ENCODE results near the gene LDLRAD1. TPM values are rescaled to one million over a fixed set of nuclear protein-coding genes. Genes with fewer than 3 reads are reported as not detected.

LDLRAD1 gene
- polyA plus RNA-seq, 1 donor from 2014 or later = not detected

GRCh38 chr1:53967409-53968124, 50.4 kb downstream of the LDLRAD1 start:
- TF ChIP-seq SMC3 (conservative IDR thresholded peaks at IDR 0.05; ENCODE audit: poor library complexity) (no peak), REST (IDR thresholded peaks at IDR 0.05; ENCODE audit: borderline replicate concordance) (no peak)
- Histone ChIP-seq H3K4me3 (ENCODE audit: low read length) (no peak overlapping the region), H3K9me3 (ENCODE audit: low read length) (no peaks in the 10 kb centered on the region), H3K79me2 (replicated peaks; ENCODE audit: insufficient read depth, low read length) (no peaks in the 10 kb centered on the region), H3K36me3 (ENCODE audit: insufficient read depth, low read length) (no peaks in the 10 kb centered on the region), H3F3A (ENCODE audit: insufficient read depth, low read length, poor library complexity, severe bottlenecking) (no peaks in the 10 kb centered on the region), H3K9me2 (ENCODE audit: insufficient read depth, low read length) (no peaks in the 10 kb centered on the region), H3K27ac (ENCODE audit: low read length) (no peak overlapping the region), H3K9ac (ENCODE audit: low read length) (no peak overlapping the region), H3K27me3 (ENCODE audit: insufficient read depth, low read depth, low read length) (no peaks in the 10 kb centered on the region), H4K20me1 (ENCODE audit: insufficient read depth) (no peaks in the 10 kb centered on the region), H2AFZ (ENCODE audit: low read depth, low read length) (no peak overlapping the region), H3K4me2 (ENCODE audit: low read length) (no peak overlapping the region)

GRCh38 chr1:53966794-53967193, 51.2 kb downstream of the LDLRAD1 start:
- Histone ChIP-seq H3K9ac (ENCODE audit: low read length) (no peak overlapping the region), H3F3A (ENCODE audit: insufficient read depth, low read length, poor library complexity, severe bottlenecking) (no peaks in the 10 kb centered on the region), H3K4me2 (ENCODE audit: low read length) (no peak overlapping the region), H3K4me3 (ENCODE audit: low read length) (no peak overlapping the region), H3K9me2 (ENCODE audit: insufficient read depth, low read length) (no peaks in the 10 kb centered on the region), H3K36me3 (ENCODE audit: insufficient read depth, low read length) (no peaks in the 10 kb centered on the region), H3K27ac (ENCODE audit: low read length) (no peak overlapping the region), H3K79me2 (replicated peaks; ENCODE audit: insufficient read depth, low read length) (no peaks in the 10 kb centered on the region), H4K20me1 (ENCODE audit: insufficient read depth) (no peaks in the 10 kb centered on the region), H3K9me3 (ENCODE audit: low read length) (no peaks in the 10 kb centered on the region), H2AFZ (ENCODE audit: low read depth, low read length) (no peak overlapping the region), H3K27me3 (ENCODE audit: insufficient read depth, low read depth, low read length) (no peaks in the 10 kb centered on the region)
- TF ChIP-seq TAF1 (IDR thresholded peaks at IDR 0.05; ENCODE audit: low read depth) (no peak), RAD21 (conservative IDR thresholded peaks at IDR 0.05) (no peak), EZH2 (IDR thresholded peaks at IDR 0.05; ENCODE audit: borderline replicate concordance, insufficient read depth, low read length, poor library complexity, severe bottlenecking) (no peak), SMC3 (conservative IDR thresholded peaks at IDR 0.05; ENCODE audit: poor library complexity) (no peak), REST (IDR thresholded peaks at IDR 0.05; ENCODE audit: borderline replicate concordance) (no peak), CTCF (IDR thresholded peaks at IDR 0.05; ENCODE audit: poor library complexity, severe bottlenecking) (no peak), MXI1 (conservative IDR thresholded peaks at IDR 0.05; ENCODE audit: poor library complexity, severe bottlenecking) (no peak), EP300 (conservative IDR thresholded peaks at IDR 0.05; ENCODE audit: poor library complexity, severe bottlenecking) (no peak), POLR2AphosphoS5 (IDR thresholded peaks at IDR 0.05) (no peak)

Measured in neural cell (in vitro differentiated cells).